ENCODE measurements around the gene ATRAID. TPM values are rescaled to one million over a fixed set of nuclear protein-coding genes. Genes with fewer than 3 reads are reported as not detected.
"Not testable (repeated sequence)": the region's sequence is repeated elsewhere in the genome, so short reads cannot be mapped to it uniquely, and the experiment has no call there.

Gene ATRAID
- total and polyA plus RNA-seq, 4 donors = 44.9 to 77.5 (median 48.9) TPM

GRCh38 chr2:27174638-27175037 is 37.2 kb upstream of the ATRAID start:
- Histone ChIP-seq H3K9ac (ENCODE audit: low read depth in 1 of 2, low read length in 2 of 2) (no peak overlapping the region), H3K27me3 (ENCODE audit: control insufficient read depth in 4 of 4, insufficient read depth in 4 of 4, low read length in 3 of 4) (no peaks in the 10 kb centered on the region), H3K36me3 (ENCODE audit: control insufficient read depth in 4 of 4, insufficient read depth in 3 of 4, low read depth in 1 of 4, low read length in 3 of 4) (no peaks in the 10 kb centered on the region), H3K9me3 (ENCODE audit: control insufficient read depth in 4 of 4, low read length in 3 of 4) (no peaks in the 10 kb centered on the region), H3K27ac (ENCODE audit: low read depth in 1 of 2, low read length in 2 of 2) (no peak overlapping the region), H3K4me3 (ENCODE audit: low read depth in 1 of 3, low read length in 3 of 3) (no peak overlapping the region), H3K4me1 (ENCODE audit: control insufficient read depth in 4 of 4, insufficient read depth in 4 of 4, low read length in 3 of 4) (peaks cover 0 to 21% (median 13%) of the 10 kb centered on the region in 4 donors)
- 91% methylated on average over 6 of the region's 6 CpGs for WGBS
- DNase-seq (ENCODE audit: low spot score) = no peak
- no peak for TF ChIP-seq SP1 (IDR thresholded peaks at IDR 0.05)
- no peak for TF ChIP-seq TAF1 (conservative IDR thresholded peaks at IDR 0.05)
- no peak for TF ChIP-seq JUND (IDR thresholded peaks at IDR 0.05)
- TF ChIP-seq, protein P1, sequence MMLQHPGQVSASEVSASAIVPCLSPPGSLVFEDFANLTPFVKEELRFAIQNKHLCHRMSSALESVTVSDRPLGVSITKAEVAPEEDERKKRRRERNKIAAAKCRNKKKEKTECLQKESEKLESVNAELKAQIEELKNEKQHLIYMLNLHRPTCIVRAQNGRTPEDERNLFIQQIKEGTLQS (IDR thresholded peaks at IDR 0.05) = no peak
- TF ChIP-seq RAD21 (IDR thresholded peaks at IDR 0.05) = no peak
- TF ChIP-seq NR2F2 (IDR thresholded peaks at IDR 0.05) = no peak
- TF ChIP-seq CTCF (IDR thresholded peaks at IDR 0.05; ENCODE audit: low read depth, low read length, missing input control) = no peak
- no peak for TF ChIP-seq FOXA1 (IDR thresholded peaks at IDR 0.05)
- no peak for TF ChIP-seq HNF4A (conservative IDR thresholded peaks at IDR 0.05)

- DNase-seq (ENCODE audit: low spot score) = no peak
- no peak overlapping the region for H3K27ac ChIP-seq (ENCODE audit: low read depth in 1 of 2, low read length in 2 of 2)
- H3K4me3 ChIP-seq (ENCODE audit: low read depth in 1 of 3, low read length in 3 of 3) = no peak overlapping the region
- H3K4me1 ChIP-seq (ENCODE audit: control insufficient read depth in 4 of 4, insufficient read depth in 4 of 4, low read length in 3 of 4) = peaks cover 3 to 24% (median 16%) of the 10 kb centered on the region in 4 donors
- H3K36me3 ChIP-seq (ENCODE audit: control insufficient read depth in 4 of 4, insufficient read depth in 3 of 4, low read depth in 1 of 4, low read length in 3 of 4) = no peaks in the 10 kb centered on the region
- H3K9ac ChIP-seq (ENCODE audit: low read depth in 1 of 2, low read length in 2 of 2) = no peak overlapping the region
- H3K27me3 ChIP-seq (ENCODE audit: control insufficient read depth in 4 of 4, insufficient read depth in 4 of 4, low read length in 3 of 4) = no peaks in the 10 kb centered on the region
- H3K9me3 ChIP-seq (ENCODE audit: control insufficient read depth in 4 of 4, low read length in 3 of 4) = no peaks in the 10 kb centered on the region
- no peak for TF ChIP-seq FOXA1 (IDR thresholded peaks at IDR 0.05)
- TF ChIP-seq CTCF (IDR thresholded peaks at IDR 0.05; ENCODE audit: low read depth, low read length, missing input control) = no peak
- no peak for TF ChIP-seq YY1 (IDR thresholded peaks at IDR 0.05)
- no peak for TF ChIP-seq ZBTB33 (IDR thresholded peaks at IDR 0.05)
- no peak for TF ChIP-seq SP1 (IDR thresholded peaks at IDR 0.05)
- TF ChIP-seq TAF1 (conservative IDR thresholded peaks at IDR 0.05) = no peak
- 80% methylated on average over 8 of the region's 8 CpGs for WGBS
Observed at GRCh38 chr2:27175330-27175729, 36.5 kb upstream of the ATRAID start.

DNA sequence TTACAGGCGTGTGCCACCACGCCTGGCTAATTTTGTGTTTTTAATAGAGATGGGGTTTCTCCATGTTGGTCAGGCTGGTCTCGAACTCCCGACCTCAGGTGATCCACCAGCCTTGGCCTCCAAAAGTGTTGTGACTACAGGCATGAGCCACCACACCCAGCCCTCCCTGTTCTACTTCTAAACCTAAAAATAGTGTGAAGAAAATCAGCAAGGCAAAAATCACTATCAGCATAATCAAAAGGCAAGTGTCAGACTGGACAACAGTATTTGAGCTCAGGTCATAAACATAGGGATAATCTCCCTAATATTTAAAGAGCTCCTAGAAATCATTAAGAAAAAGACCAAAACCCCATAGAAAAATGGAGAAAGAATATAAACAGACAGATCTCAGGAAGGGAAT is 36.1 kb upstream of the ATRAID start:
- not testable (repeated sequence) for H3K9me3 ChIP-seq (ENCODE audit: control insufficient read depth in 4 of 4, low read length in 3 of 4); H3K36me3 ChIP-seq (ENCODE audit: control insufficient read depth in 4 of 4, insufficient read depth in 3 of 4, low read depth in 1 of 4, low read length in 3 of 4); H3K9ac ChIP-seq (ENCODE audit: low read depth in 1 of 2, low read length in 2 of 2); H3K4me3 ChIP-seq (ENCODE audit: low read depth in 1 of 3, low read length in 3 of 3); H3K27me3 ChIP-seq (ENCODE audit: control insufficient read depth in 4 of 4, insufficient read depth in 4 of 4, low read length in 3 of 4); DNase-seq (ENCODE audit: low spot score); H3K27ac ChIP-seq (ENCODE audit: low read depth in 1 of 2, low read length in 2 of 2)
- WGBS = 95% methylated on average over 4 of the region's 4 CpGs
- peaks cover 3 to 24% (median 14%) of the 10 kb centered on the region in 4 donors for H3K4me1 ChIP-seq (ENCODE audit: control insufficient read depth in 4 of 4, insufficient read depth in 4 of 4, low read length in 3 of 4)
